ENCODE results near the gene KLHL6. TPM values are rescaled to one million over a fixed set of nuclear protein-coding genes. Genes with fewer than 3 reads are reported as not detected.

Gene KLHL6
- total RNA-seq, 1 experiment from 2014 or later: 0.03 TPM

GRCh38 chr3:183584914-183585280, 29.4 kb upstream of the KLHL6 start:
- CTCF ChIA-PET: no interaction called here
- POLR2A ChIA-PET: no interaction called here

GRCh38 chr3:183584246-183584913, 28.9 kb upstream of the KLHL6 start:
- ChIA-PET CTCF (no interaction called here), POLR2A (no interaction called here)
- ATAC-seq: no peak

More at GRCh38 chr3:183584914-183585280, 29.4 kb upstream of the KLHL6 start:
- intact Hi-C loops (cut with micrococcal nuclease; ENCODE audit: unreplicated experiment) (no loop called here), in situ Hi-C loops (cut with HindIII; ENCODE audit: low pct_unique_long_range_greater_than_20kb, low sequenced_read_pairs) (no loop called here)
- H3K27ac ChIP-seq (ENCODE audit: low read length): no peak overlapping the region
- H3K36me3 ChIP-seq (ENCODE audit: control insufficient read depth, insufficient read depth, low read length): no peaks in the 10 kb centered on the region
- H3K9me3 ChIP-seq (ENCODE audit: control insufficient read depth, insufficient read depth, low read depth, low read length): no peaks in the 10 kb centered on the region
- BruUV-seq (replicated peaks): no TSS peak
- no peaks in the 10 kb centered on the region; the same call in 1 of the 2 replicates for H3K27me3 ChIP-seq (ENCODE audit: control insufficient read depth, insufficient read depth, low read length)
- no peak for TF ChIP-seq REST (IDR thresholded peaks at IDR 0.05; ENCODE audit: insufficient read depth in 1 of 2, low read depth in 2 of 2, low read length in 1 of 2)
- TF ChIP-seq SIN3A (IDR thresholded peaks at IDR 0.05; ENCODE audit: borderline replicate concordance, insufficient read depth, low read depth, low read length): no peak
- TF ChIP-seq POLR2AphosphoS5 (IDR thresholded peaks at IDR 0.05; ENCODE audit: low read depth, low read length): no peak
- no peak for TF ChIP-seq TCF7L2 (IDR thresholded peaks at IDR 0.05; ENCODE audit: low read depth, low read length)
- TF ChIP-seq CTCF (IDR thresholded peaks at IDR 0.05): no peak
- DNase-seq (ENCODE audit: low read depth, low spot score) (no peak), ATAC-seq (no peak)
- H3K4me3 ChIP-seq (ENCODE audit: low read depth in 2 of 2, low read length in 2 of 2): no peak overlapping the region
- no peaks in the 10 kb centered on the region for H3K4me1 ChIP-seq (ENCODE audit: control insufficient read depth, insufficient read depth, low read length)

More at GRCh38 chr3:183584246-183584913, 28.9 kb upstream of the KLHL6 start:
- Histone ChIP-seq H3K36me3 (ENCODE audit: control insufficient read depth, insufficient read depth, low read length) (no peaks in the 10 kb centered on the region), H3K4me3 (ENCODE audit: low read depth in 2 of 2, low read length in 2 of 2) (no peak overlapping the region), H3K4me1 (ENCODE audit: control insufficient read depth, insufficient read depth, low read length) (no peaks in the 10 kb centered on the region), H3K9me3 (ENCODE audit: control insufficient read depth, insufficient read depth, low read depth, low read length) (no peaks in the 10 kb centered on the region), H3K27ac (ENCODE audit: low read length) (no peak overlapping the region), H3K27me3 (ENCODE audit: control insufficient read depth, insufficient read depth, low read length) (no peaks in the 10 kb centered on the region; the same call in 1 of the 2 replicates)
- no TSS peak for BruUV-seq (replicated peaks)
- intact Hi-C loops (cut with micrococcal nuclease; ENCODE audit: unreplicated experiment): no loop called here
- DNase-seq (ENCODE audit: low read depth, low spot score): no peak
- in situ Hi-C loops (cut with HindIII; ENCODE audit: low pct_unique_long_range_greater_than_20kb, low sequenced_read_pairs): no loop called here
- TF ChIP-seq REST (IDR thresholded peaks at IDR 0.05; ENCODE audit: insufficient read depth in 1 of 2, low read depth in 2 of 2, low read length in 1 of 2) (no peak), CTCF (IDR thresholded peaks at IDR 0.05) (no peak), SIN3A (IDR thresholded peaks at IDR 0.05; ENCODE audit: borderline replicate concordance, insufficient read depth, low read depth, low read length) (no peak), TCF7L2 (IDR thresholded peaks at IDR 0.05; ENCODE audit: low read depth, low read length) (no peak), POLR2AphosphoS5 (IDR thresholded peaks at IDR 0.05; ENCODE audit: low read depth, low read length) (no peak)
